Neural cell (in vitro differentiated cells): Measurements from ENCODE around the gene TRPM3. TPM values are rescaled to one million over a fixed set of nuclear protein-coding genes. Genes with fewer than 3 reads are reported as not detected.

Source experiments
- H2AFZ ChIP-seq: fragments of 200-600, 300-800 bp; sonication (generic), shearing (Covaris generic); 2 replicates; pipeline ENCODE4 v1.6.0; 2014; ENCODE audit warnings: low read depth, mild to moderate bottlenecking, antibody characterized with exemption, low read length, moderate library complexity
- H3F3A ChIP-seq: fragments of 200-600 bp; shearing (Covaris generic); 2 replicates; pipeline ENCODE4 v1.6.1; 2016; ENCODE audit warnings: mild to moderate bottlenecking, moderate library complexity, mixed read lengths, antibody characterized with exemption, low read length; ENCODE audit not compliant: insufficient read depth, poor library complexity, severe bottlenecking
- H3K27ac ChIP-seq: fragments of 200-600, 300-800 bp; sonication (generic), shearing (Covaris generic); 2 replicates; pipeline ENCODE4 v1.5.1; 2014; ENCODE audit warnings: mild to moderate bottlenecking, low read length, moderate library complexity
- H3K27me3 ChIP-seq: fragments of 300-800, 200-600 bp; sonication (generic), shearing (Covaris generic); 2 replicates; pipeline ENCODE4 v1.6.0; 2014; ENCODE audit warnings: mild to moderate bottlenecking, low read depth, low read length, moderate library complexity; ENCODE audit not compliant: insufficient read depth
- H3K36me3 ChIP-seq: fragments of 300-800, 200-600 bp; sonication (generic), shearing (Covaris generic); 2 replicates; pipeline ENCODE4 v1.5.1; 2014; ENCODE audit warnings: mild to moderate bottlenecking, antibody characterized with exemption, low read length, moderate library complexity; ENCODE audit not compliant: insufficient read depth
- H3K4me2 ChIP-seq: fragments of 300-800, 200-600 bp; sonication (generic), shearing (Covaris generic); 2 replicates; pipeline ENCODE4 v1.6.0; 2014; ENCODE audit warnings: mild to moderate bottlenecking, low read length
- H3K4me3 ChIP-seq: fragments of 300-800, 200-600 bp; sonication (generic), shearing (Covaris generic); 2 replicates; pipeline ENCODE4 v1.5.1; 2014; ENCODE audit warnings: mild to moderate bottlenecking, low read length, moderate library complexity
- H3K79me2 ChIP-seq: fragments of 200-600 bp; shearing (Covaris generic); replicated peaks from 2 replicates; pipeline ENCODE4 v1.6.0; 2014; ENCODE audit warnings: mild to moderate bottlenecking, low read length, moderate library complexity; ENCODE audit not compliant: insufficient read depth
- H3K9ac ChIP-seq: fragments of 300-800, 200-600 bp; sonication (generic), shearing (Covaris generic); 2 replicates; pipeline ENCODE4 v1.6.1; 2016; ENCODE audit warnings: mild to moderate bottlenecking, low read length, mixed read lengths
- H3K9me2 ChIP-seq: fragments of 200-600 bp; shearing (Covaris generic); 2 replicates; pipeline ENCODE4 v1.6.1; 2016; ENCODE audit warnings: mild to moderate bottlenecking, low read length, mixed read lengths; ENCODE audit not compliant: insufficient read depth
- H3K9me3 ChIP-seq: fragments of 200-600, 300-800 bp; sonication (generic), shearing (Covaris generic); 2 replicates; pipeline ENCODE4 v1.6.1; 2016; ENCODE audit warnings: mild to moderate bottlenecking, mixed run types, low read length, moderate library complexity, mixed read lengths
- H4K20me1 ChIP-seq: fragments of 200-600 bp; shearing (Covaris generic); 2 replicates; pipeline ENCODE4 v1.6.1; 2016; ENCODE audit warnings: mild to moderate bottlenecking, mixed run types; ENCODE audit not compliant: insufficient read depth
- CTCF ChIP-seq: fragments of 450-650 bp; IDR thresholded peaks from 2 replicates; pipeline ENCODE4 v1.5.1; 2014; ENCODE audit warnings: antibody characterized with exemption, mild to moderate bottlenecking, moderate library complexity; ENCODE audit not compliant: poor library complexity, severe bottlenecking
- EP300 ChIP-seq: fragments of 450-650 bp; conservative IDR thresholded peaks from 2 replicates; pipeline ENCODE4 v1.6.1; 2014; ENCODE audit warnings: antibody characterized with exemption, mild to moderate bottlenecking, moderate library complexity; ENCODE audit not compliant: poor library complexity, severe bottlenecking
- EZH2 ChIP-seq: fragments of 200-600, 300-800 bp; shearing (Covaris generic), sonication (generic); IDR thresholded peaks from 2 replicates; pipeline ENCODE4 v1.6.1; 2014; ENCODE audit warnings: antibody characterized with exemption, low read length, borderline replicate concordance, mild to moderate bottlenecking; ENCODE audit not compliant: insufficient read depth, poor library complexity, severe bottlenecking
- MXI1 ChIP-seq: fragments of 450-650 bp; conservative IDR thresholded peaks from 2 replicates; pipeline ENCODE4 v1.6.1; 2014; ENCODE audit warnings: antibody characterized with exemption, mild to moderate bottlenecking; ENCODE audit not compliant: poor library complexity, severe bottlenecking
- POLR2AphosphoS5 ChIP-seq: IDR thresholded peaks from 2 replicates; pipeline ENCODE4 v1.6.1; 2012
- RAD21 ChIP-seq: fragments of 450-650 bp; conservative IDR thresholded peaks from 2 replicates; pipeline ENCODE4 v1.6.1; 2014; ENCODE audit warnings: antibody characterized with exemption, mild to moderate bottlenecking, moderate library complexity
- REST ChIP-seq: IDR thresholded peaks from 2 replicates; pipeline ENCODE4 v1.6.1; 2012; ENCODE audit warnings: borderline replicate concordance
- SMC3 ChIP-seq: fragments of 450-650 bp; conservative IDR thresholded peaks from 2 replicates; pipeline ENCODE4 v1.6.1; 2014; ENCODE audit warnings: antibody characterized with exemption, mild to moderate bottlenecking, moderate library complexity; ENCODE audit not compliant: poor library complexity
- TAF1 ChIP-seq: IDR thresholded peaks from 2 replicates; pipeline ENCODE4 v1.6.1; 2012; ENCODE audit warnings: low read depth
- polyA plus RNA-seq: library from polyadenylated mRNA; depleted of rRNA; stranded (reverse); fragments of >200 nt; gene quantifications from 2 replicates; pipeline ENCODE4 v1.2.3, GENCODE V29; 2014

The TRPM3 gene
- polyA plus RNA-seq, 1 donor from 2014 or later: 1.3 TPM

GRCh38 chr9:70802206-70802605, 319.2 kb downstream of the TRPM3 start:
- Histone ChIP-seq H3K27me3 (no peaks in the 10 kb centered on the region), H2AFZ (no peak overlapping the region), H3K9me2 (no peaks in the 10 kb centered on the region), H3K4me3 (no peak overlapping the region), H3K27ac (no peak overlapping the region), H3K4me2 (no peak overlapping the region), H3F3A (no peaks in the 10 kb centered on the region), H3K36me3 (no peaks in the 10 kb centered on the region), H3K9ac (no peak overlapping the region), H3K9me3 (no peaks in the 10 kb centered on the region), H4K20me1 (no peaks in the 10 kb centered on the region), H3K79me2 (no peaks in the 10 kb centered on the region)
- TF ChIP-seq TAF1 (no peak), SMC3 (no peak), EZH2 (no peak), POLR2AphosphoS5 (no peak), MXI1 (no peak), EP300 (no peak), REST (no peak), CTCF (no peak), RAD21 (no peak)

- Histone ChIP-seq H2AFZ (no peak overlapping the region), H3K27ac (no peak overlapping the region), H3K27me3 (no peaks in the 10 kb centered on the region), H3K9ac (no peak overlapping the region), H3K9me2 (no peaks in the 10 kb centered on the region), H3K9me3 (no peaks in the 10 kb centered on the region), H3K4me2 (no peak overlapping the region), H3K4me3 (no peak overlapping the region), H3K79me2 (no peaks in the 10 kb centered on the region), H3F3A (no peaks in the 10 kb centered on the region), H4K20me1 (no peaks in the 10 kb centered on the region), H3K36me3 (no peaks in the 10 kb centered on the region)
- TF ChIP-seq CTCF: no peak
Measured at GRCh38 chr9:70801181-70801829, 320.1 kb downstream of the TRPM3 start.
